ENCODE results near the gene CNKSR1.

- TF ChIP-seq CTCF (IDR thresholded peaks at IDR 0.05) (no peak), POLR2A (IDR thresholded peaks at IDR 0.05) (no peak)
Observed at GRCh38 chr1:26159743-26160039, 17.6 kb upstream of the CNKSR1 start.
